ENCODE data around the gene LMAN1.

Gene LMAN1

DNA sequence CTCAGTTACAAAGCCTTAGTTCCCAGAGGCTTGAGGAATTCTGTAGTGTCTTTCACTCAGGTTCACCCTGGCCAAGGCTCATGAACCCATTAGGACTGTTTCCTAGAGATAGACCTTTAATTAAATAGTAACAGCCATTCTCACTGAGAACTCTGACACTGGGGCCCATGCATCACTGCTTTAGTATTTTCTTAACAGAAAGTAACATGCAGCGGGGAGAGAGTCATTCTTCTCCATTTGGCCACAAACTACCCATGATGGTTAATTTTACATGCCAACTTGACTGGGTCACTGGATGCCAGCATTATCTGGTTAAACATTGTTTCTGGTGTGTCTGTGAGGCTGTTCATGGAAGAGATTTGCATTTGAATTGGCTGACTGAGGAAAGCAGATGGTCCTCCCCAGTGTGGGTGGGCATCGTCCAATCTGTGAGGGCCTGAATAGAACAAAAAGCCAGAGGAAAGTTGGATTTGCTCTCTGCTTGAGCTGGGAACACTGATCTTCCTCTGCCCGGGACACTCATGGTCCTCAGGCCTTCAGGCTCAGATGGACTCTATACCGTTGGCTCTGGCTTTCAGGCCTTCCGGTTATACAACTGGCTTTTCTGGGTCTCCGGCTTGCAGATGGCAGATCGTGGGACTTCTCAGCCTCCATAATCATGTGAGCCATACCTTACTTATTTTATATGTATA, 35.0 kb downstream of the LMAN1 start:
- H3K27ac ChIP-seq, result no peak overlapping the region
- intact Hi-C loops (cut with DNase I; ENCODE audit: low total_unique reads), result no loop called here
- peaks cover 21 to 28% (median 22%) of the 10 kb centered on the region in 3 donors for H3K36me3 ChIP-seq
- H3K27me3 ChIP-seq, result no peaks in the 10 kb centered on the region
- H3K9me3 ChIP-seq, result no peaks in the 10 kb centered on the region
- H3K4me1 ChIP-seq, result no peaks in the 10 kb centered on the region
- no peak overlapping the region for H3K4me3 ChIP-seq
- DNase-seq, result no peak
- TF ChIP-seq, protein P1, sequence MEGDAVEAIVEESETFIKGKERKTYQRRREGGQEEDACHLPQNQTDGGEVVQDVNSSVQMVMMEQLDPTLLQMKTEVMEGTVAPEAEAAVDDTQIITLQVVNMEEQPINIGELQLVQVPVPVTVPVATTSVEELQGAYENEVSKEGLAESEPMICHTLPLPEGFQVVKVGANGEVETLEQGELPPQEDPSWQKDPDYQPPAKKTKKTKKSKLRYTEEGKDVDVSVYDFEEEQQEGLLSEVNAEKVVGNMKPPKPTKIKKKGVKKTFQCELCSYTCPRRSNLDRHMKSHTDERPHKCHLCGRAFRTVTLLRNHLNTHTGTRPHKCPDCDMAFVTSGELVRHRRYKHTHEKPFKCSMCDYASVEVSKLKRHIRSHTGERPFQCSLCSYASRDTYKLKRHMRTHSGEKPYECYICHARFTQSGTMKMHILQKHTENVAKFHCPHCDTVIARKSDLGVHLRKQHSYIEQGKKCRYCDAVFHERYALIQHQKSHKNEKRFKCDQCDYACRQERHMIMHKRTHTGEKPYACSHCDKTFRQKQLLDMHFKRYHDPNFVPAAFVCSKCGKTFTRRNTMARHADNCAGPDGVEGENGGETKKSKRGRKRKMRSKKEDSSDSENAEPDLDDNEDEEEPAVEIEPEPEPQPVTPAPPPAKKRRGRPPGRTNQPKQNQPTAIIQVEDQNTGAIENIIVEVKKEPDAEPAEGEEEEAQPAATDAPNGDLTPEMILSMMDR (IDR thresholded peaks at IDR 0.05), result no peak

- no peaks in the 10 kb centered on the region for H3K9me3 ChIP-seq
- H3K4me3 ChIP-seq, result no peak within 1 kb of the TSS
- DNase-seq, result no peak
- no peak within 1 kb of the TSS for H3K27ac ChIP-seq
- TF ChIP-seq, protein P1 (IDR thresholded peaks at IDR 0.05), result no peak
- no peaks in the 10 kb centered on the region for H3K36me3 ChIP-seq
- peaks cover 0 to 4% of the 10 kb centered on the region in 2 donors for H3K27me3 ChIP-seq
- intact Hi-C loops (cut with DNase I; ENCODE audit: low total_unique reads), result no loop called here
- no peaks in the 10 kb centered on the region for H3K4me1 ChIP-seq
Observed at GRCh38 chr18:59318460-59319050, 40.5 kb downstream of the LMAN1 start, which contains the start of gene CPLX4. Gene CPLX4, minus strand, starts transcription at chr18:59318649. Its CDS starts 187 bp downstream, at chr18:59318462.

DNA sequence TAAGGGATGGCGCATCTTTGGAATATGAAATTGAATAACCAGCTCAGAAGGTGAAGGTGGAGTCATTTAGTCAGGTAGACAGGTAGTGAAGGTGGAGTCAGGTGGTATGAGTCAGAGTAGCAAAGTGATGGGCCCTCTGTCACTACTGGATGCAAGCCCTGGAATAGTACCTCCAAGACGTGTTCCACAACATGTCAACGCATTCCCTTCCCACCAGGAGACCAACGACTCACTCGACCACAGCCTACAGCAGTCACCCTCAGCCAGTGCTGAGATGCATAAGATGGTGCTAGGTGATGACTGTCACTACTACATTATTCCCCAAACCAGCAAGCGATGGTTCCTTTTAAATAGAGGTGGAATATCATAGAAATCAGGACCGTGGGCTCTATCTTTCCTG, 47.4 kb downstream of the LMAN1 start:
- peaks cover 0 to 7% (median 2%) of the 10 kb centered on the region in 4 donors for H3K4me1 ChIP-seq
- intact Hi-C loops (cut with DNase I; ENCODE audit: low total_unique reads), result no loop called here
- H3K36me3 ChIP-seq, result no peaks in the 10 kb centered on the region
- H3K27ac ChIP-seq, result no peak overlapping the region
- no peaks in the 10 kb centered on the region for H3K9me3 ChIP-seq
- H3K4me3 ChIP-seq, result no peak overlapping the region
- peaks cover 0 to 30% of the 10 kb centered on the region in 2 donors for H3K27me3 ChIP-seq
- no peak for DNase-seq
- TF ChIP-seq, protein P1 (IDR thresholded peaks at IDR 0.05), result no peak

DNA sequence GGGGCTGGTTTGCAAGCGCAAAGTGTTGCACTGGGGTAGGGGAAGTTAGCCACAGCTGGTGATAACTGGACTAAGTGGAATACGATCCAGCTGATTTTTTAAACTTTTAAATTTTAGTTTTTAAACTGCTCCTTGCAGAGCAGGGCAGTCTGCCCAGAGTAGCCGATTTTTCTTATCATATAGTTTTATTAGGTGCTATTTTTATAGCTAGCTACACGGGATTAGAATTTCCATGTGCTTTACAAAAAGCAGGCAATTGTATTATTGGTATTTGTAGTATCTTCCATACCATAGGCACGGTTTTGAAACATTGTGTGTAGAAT, 50.2 kb downstream of the LMAN1 start:
- no peak overlapping the region for H3K27ac ChIP-seq
- H3K27me3 ChIP-seq, result peaks cover 0 to 35% of the 10 kb centered on the region in 2 donors
- no peaks in the 10 kb centered on the region for H3K36me3 ChIP-seq
- peak overlapping the region in 1 of 2 donors; percentile 17 for H3K4me3 ChIP-seq
- intact Hi-C loops (cut with DNase I; ENCODE audit: low total_unique reads), result loop anchor here (5.0 kb wide), 1 partner anchor 93 kb away; no protein-coding TSS in a partner anchor
- peaks cover 0 to 7% (median 2%) of the 10 kb centered on the region in 4 donors for H3K4me1 ChIP-seq
- no peaks in the 10 kb centered on the region for H3K9me3 ChIP-seq
- TF ChIP-seq, protein P1 (IDR thresholded peaks at IDR 0.05), result no peak
- no peak for DNase-seq

DNA sequence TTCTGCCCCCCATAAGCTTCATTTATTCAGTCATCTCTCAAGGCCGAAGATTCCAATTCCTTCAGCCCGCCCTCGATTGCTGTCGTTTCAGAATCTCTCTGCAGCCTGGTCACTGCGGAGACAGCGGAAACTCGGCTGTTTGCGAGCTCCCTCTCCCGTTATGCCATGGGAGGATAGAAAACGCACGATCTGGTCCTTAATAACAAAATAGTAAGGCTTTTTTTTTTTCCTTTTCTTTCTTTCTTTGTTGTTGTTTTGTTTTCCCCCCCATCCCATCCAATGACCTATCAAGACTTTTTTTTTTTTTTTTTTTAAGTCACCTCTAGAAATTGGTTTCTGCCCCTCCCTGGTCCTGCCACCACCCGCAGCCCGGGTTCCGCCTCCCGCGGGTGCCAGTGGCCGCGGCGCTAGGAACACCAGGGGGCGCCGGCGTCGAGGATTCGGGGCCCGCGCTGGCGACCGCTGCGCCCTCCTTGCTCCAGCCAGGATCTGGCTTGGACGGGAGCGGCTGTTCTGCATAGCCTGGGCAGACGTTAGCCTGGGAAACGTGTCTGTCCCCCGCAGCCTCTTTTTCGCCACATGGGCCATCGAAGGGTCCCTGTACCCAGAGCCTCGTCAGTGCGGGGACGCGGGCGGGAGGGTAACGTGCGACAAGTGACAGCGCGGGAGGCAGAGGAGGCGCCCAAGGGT, 50.7 kb downstream of the LMAN1 start:
- Histone ChIP-seq H3K4me1 (peaks cover 0 to 7% (median 2%) of the 10 kb centered on the region in 4 donors), H3K9me3 (no peaks in the 10 kb centered on the region), H3K27ac (no peak overlapping the region), H3K36me3 (no peaks in the 10 kb centered on the region), H3K27me3 (peaks cover 0 to 38% of the 10 kb centered on the region in 2 donors), H3K4me3 (peak overlapping the region in 1 of 2 donors; percentile 17)
- TF ChIP-seq, protein P1 (IDR thresholded peaks at IDR 0.05), result peak; percentile 65 to 70
- DNase-seq, result peak; percentile 66 to 77
- intact Hi-C loops (cut with DNase I; ENCODE audit: low total_unique reads), result loop anchor here (5.0 kb wide), 1 partner anchor 94 kb away; no protein-coding TSS in a partner anchor
